Ovary (tissue), 9 donors: Measurements from ENCODE around the gene HS6ST3. TPM values are rescaled to one million over a fixed set of nuclear protein-coding genes. Genes with fewer than 3 reads are reported as not detected.

ENCODE experiments used
- DNase-seq, 5 donors: peaks; one replicate each; pipeline ENCODE4 v3.0.0-alpha.2; 2019 to 2020
- H3K27ac ChIP-seq, 2 donors: fragments of 200-600 bp; one replicate each; pipeline versions ENCODE4 v1.5.1 to v1.8.0; 2019 to 2022
- H3K27me3 ChIP-seq: fragments of 200-600 bp; one replicate; pipeline ENCODE4 v1.8.0; 2022
- H3K36me3 ChIP-seq: fragments of 200-600 bp; sonication (generic); one replicate; pipeline ENCODE4 v1.5.1; 2019
- H3K4me1 ChIP-seq: one replicate; pipeline ENCODE4 v1.8.1; 2013; ENCODE audit warnings: mild to moderate bottlenecking, moderate library complexity; ENCODE audit not compliant: insufficient read depth
- H3K4me3 ChIP-seq: fragments of 200-600 bp; sonication (generic); one replicate; pipeline ENCODE4 v1.5.1; 2017
- H3K9me3 ChIP-seq, 2 donors: fragments of 200-600 bp in 1 of 2; sonication (generic) in 1 of 2; one replicate each; pipeline versions ENCODE4 v1.5.1 to v1.8.1; 2013 to 2019; ENCODE audit warnings: mild to moderate bottlenecking in 1 of 2, moderate library complexity in 1 of 2
- EP300 ChIP-seq: sonication (generic); formaldehyde crosslinking; IDR thresholded peaks from one replicate; pipeline ENCODE4 v1.6.1; 2017; ENCODE audit warnings: antibody characterized with exemption
- POLR2A ChIP-seq: fragments of 450-650 bp; IDR thresholded peaks from one replicate; pipeline ENCODE4 v1.6.1; 2017; ENCODE audit warnings: antibody characterized with exemption, mild to moderate bottlenecking, moderate library complexity
- WGBS, 3 donors: extraction: QIAGEN DNeasy Blood & Tissue Kit in 1 of 3; methylation state at CpG; one replicate each; pipeline versions ENCODE4 v1.1.5 to v1.1.7; 2013 to 2017; 5-methylcytosine and 5-hydroxymethylcytosine counted together
- intact Hi-C, 4 donors: fragments of 100-400 bp; cut with DNase I; formaldehyde crosslinking; loops; one replicate each; pipeline versions ENCODE4 v1.11.0 to v1.15.1; 2022 to 2023
- polyA plus RNA-seq, 2 donors: library from polyadenylated mRNA; stranded (reverse); fragments of 200-250 nt in 1 of 2; fragments of 350-450 nt in 1 of 2; fragmentation: Illumina TruSeq in 1 of 2; extraction: RNeasy Lipid Tissue Mini Kit (QIAGEN cat#74804) in 1 of 2; gene quantifications; one replicate each; pipeline ENCODE4 v1.2.3, GENCODE V29; 2013 to 2014
- total RNA-seq, 7 donors: library from RNA; depleted of rRNA in 2 of 7; stranded (reverse); fragments of >200 nt in 2 of 7; fragmentation: NEBNext Ultra II Directional in 3 of 7; extraction: Animal tissue kit (Norgen Biotek cat#: 25700) in 3 of 7; gene quantifications; one replicate each; pipeline versions ENCODE4 v1.1.0 to v1.2.4, GENCODE V29; 2016 to 2023
- TF ChIP-seq, protein P1 (sequence below), 3 donors: fragments of 450-650 bp in 2 of 3; fragments of 200-600 bp in 1 of 3; IDR thresholded peaks; one replicate each; pipeline versions ENCODE4 v1.5.1 to v1.8.0; 2016 to 2022; ENCODE audit warnings: antibody characterized with exemption in 3 of 3, mild to moderate bottlenecking in 1 of 3
- donor health status: DM: no; HTN: no; CAD: no; lungs with moderate emphysema.
- donor health status: DM: no; HTN: no; CAD: no.
- donor health status: Bipolar disorder and iron deficiency.
- donor health status: DM: yes; HTN: yes; CAD: no.
- donor health status: DM: no; HTN: no; CAD: no.
- donor health status: DM: yes; HTN: yes; CAD: no.

The HS6ST3 gene
- total and polyA plus RNA-seq, 9 donors = 0.05 to 0.46 (median 0.19) TPM; not detected in 3

DNA sequence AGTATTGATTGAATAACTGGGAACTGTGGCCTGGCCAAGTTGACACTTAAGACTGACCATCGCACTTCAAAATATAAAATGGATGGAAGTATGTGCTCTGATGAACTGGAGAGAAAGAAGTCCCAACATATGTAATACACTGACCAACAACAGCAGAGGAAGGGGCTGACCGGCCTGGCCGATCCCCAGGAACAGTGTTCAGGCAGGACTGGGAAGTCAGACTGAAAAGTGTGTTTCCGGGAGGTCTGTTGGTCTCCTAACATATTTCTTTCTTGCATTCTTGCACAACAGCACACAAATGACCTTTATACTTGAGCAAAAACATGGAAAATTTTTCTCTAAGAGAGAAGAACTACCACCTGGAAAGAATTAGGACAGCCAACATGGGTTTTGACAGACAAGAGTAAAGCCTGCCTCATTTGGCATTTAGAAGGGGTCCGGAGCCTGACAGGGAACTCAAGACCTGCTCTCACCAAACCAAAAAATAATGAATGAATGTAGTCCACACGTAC, 606.5 kb downstream of the HS6ST3 start:
- intact Hi-C loops = no loop called here
- no peaks in the 10 kb centered on the region for H3K36me3 ChIP-seq
- no peaks in the 10 kb centered on the region for H3K9me3 ChIP-seq
- no peak for TF ChIP-seq EP300
- no peak for TF ChIP-seq POLR2A
- TF ChIP-seq, protein P1, sequence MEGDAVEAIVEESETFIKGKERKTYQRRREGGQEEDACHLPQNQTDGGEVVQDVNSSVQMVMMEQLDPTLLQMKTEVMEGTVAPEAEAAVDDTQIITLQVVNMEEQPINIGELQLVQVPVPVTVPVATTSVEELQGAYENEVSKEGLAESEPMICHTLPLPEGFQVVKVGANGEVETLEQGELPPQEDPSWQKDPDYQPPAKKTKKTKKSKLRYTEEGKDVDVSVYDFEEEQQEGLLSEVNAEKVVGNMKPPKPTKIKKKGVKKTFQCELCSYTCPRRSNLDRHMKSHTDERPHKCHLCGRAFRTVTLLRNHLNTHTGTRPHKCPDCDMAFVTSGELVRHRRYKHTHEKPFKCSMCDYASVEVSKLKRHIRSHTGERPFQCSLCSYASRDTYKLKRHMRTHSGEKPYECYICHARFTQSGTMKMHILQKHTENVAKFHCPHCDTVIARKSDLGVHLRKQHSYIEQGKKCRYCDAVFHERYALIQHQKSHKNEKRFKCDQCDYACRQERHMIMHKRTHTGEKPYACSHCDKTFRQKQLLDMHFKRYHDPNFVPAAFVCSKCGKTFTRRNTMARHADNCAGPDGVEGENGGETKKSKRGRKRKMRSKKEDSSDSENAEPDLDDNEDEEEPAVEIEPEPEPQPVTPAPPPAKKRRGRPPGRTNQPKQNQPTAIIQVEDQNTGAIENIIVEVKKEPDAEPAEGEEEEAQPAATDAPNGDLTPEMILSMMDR (IDR thresholded peaks at IDR 0.05) = no peak
- H3K27ac ChIP-seq = no peak overlapping the region
- H3K4me3 ChIP-seq = no peak overlapping the region
- no peaks in the 10 kb centered on the region for H3K4me1 ChIP-seq
- 74 to 79% (median 74%) methylated on average over 6 of the region's 6 CpGs for WGBS, 3 donors
- no peaks in the 10 kb centered on the region for H3K27me3 ChIP-seq
- no peak for DNase-seq

DNA sequence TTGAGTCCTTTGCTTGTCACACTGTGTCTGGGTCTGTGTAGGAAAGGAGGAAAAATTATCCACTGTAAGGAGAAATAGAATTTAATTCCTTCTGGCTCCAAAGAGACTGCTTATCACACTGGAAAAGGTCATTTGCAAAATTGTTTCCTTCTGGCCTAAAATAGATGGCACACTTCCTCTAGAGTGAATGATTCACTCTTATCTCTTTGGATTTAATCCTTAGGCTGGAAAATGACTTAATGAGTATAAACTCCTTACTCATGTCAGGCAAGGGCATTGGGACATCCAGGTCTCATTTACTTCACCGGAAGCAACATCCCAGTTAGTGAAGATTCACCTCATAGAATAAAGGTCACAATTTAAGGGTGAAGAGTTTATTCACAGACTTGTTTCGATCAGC, 610.8 kb downstream of the HS6ST3 start:
- no peak overlapping the region for H3K27ac ChIP-seq

DNA sequence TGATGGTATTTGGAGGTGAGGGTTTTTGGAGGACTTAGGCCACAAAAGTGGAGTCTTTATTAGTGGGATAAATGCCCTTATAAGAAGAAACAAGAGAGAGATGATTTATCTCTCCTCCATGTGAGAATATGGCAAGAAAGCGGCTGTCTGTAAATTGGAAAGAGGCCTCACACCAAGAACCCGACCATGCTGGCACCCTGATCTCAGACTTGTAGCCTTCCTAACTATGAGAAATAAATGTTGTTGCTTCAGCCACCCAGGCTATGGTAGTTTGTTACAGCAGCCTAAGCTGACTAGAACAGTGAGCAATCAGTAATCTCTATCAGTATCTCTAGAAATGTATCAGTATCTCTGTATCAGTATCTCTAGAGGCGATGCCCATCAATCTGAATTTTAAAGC, 617.2 kb downstream of the HS6ST3 start:
- intact Hi-C loops = no loop called here
- Histone ChIP-seq H3K4me1 (no peaks in the 10 kb centered on the region), H3K4me3 (no peak overlapping the region), H3K36me3 (no peaks in the 10 kb centered on the region), H3K27ac (no peak overlapping the region), H3K27me3 (no peaks in the 10 kb centered on the region), H3K9me3 (no peaks in the 10 kb centered on the region)
- 81 to 87% (median 85%) methylated on average over 3 of the region's 3 CpGs for WGBS, 3 donors
- DNase-seq = no peak
- TF ChIP-seq EP300 (no peak), POLR2A (no peak)

More for the DNA sequence above, 610.8 kb downstream of the HS6ST3 start:
- Histone ChIP-seq H3K27me3 (no peaks in the 10 kb centered on the region), H3K4me3 (no peak overlapping the region), H3K9me3 (no peaks in the 10 kb centered on the region), H3K36me3 (no peaks in the 10 kb centered on the region), H3K4me1 (no peaks in the 10 kb centered on the region)
- intact Hi-C loops = no loop called here
- no peak for DNase-seq
- no peak for TF ChIP-seq POLR2A
- TF ChIP-seq, protein P1 (IDR thresholded peaks at IDR 0.05) = no peak
- no peak for TF ChIP-seq EP300
- 45 to 53% (median 47%) methylated on average over 2 of the region's 2 CpGs for WGBS, 3 donors

DNA sequence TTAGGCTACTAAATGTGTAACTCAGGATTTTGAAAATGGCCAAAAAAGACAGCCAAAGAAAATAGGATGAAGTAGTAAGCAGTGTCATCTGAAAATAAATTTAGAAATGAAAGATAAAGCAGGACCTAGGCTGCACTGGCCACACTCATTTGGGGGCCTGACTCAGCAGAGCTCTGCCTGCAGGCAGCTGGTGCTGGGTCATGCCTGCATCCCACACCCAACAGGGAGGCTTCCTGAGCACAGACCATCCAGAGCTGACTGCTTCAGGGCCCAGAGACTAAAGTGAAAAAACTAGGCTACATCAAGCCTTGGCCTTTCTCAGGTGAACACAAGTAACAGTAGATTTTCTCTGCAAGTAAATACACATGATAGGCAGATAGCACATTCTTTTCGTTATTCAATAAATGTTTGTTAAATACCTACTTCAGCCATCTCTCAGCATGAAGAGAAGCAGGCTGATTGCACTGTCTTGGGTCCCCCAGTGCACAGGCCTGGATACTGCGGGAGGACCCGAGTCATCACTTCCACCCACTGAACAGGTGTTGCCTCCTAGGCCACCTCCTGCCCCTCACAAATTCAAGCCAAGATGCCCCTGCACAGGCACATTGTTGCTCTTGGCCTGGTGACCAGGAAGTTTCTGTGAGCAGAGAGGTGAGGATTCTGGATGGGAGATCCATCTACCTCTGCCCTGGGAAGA, 620.4 kb downstream of the HS6ST3 start:
- intact Hi-C loops = no loop called here
- TF ChIP-seq POLR2A (no peak), EP300 (no peak)
- TF ChIP-seq, protein P1 (IDR thresholded peaks at IDR 0.05) = no peak

DNA sequence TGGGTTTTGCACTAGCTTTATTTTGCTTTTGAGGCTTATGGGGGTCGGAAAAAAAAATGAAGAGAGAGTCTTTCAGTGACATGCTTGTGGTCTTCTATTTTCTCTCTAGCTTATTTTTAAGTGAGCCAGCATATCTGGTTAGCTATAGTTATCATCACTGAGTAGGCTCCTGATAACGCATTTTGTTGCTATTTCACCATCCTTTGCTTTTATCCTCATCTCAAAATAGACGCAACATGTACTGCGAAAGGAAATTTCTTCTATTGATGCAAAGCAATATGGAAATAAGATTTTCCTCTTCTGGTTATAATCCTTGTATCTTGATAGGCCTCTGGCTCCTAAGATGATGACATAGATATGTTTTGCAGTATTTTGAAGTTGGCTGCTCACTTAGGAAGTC, 630.5 kb downstream of the HS6ST3 start:
- Histone ChIP-seq H3K36me3 (no peaks in the 10 kb centered on the region), H3K9me3 (no peaks in the 10 kb centered on the region), H3K4me1 (no peaks in the 10 kb centered on the region), H3K27ac (no peak overlapping the region), H3K27me3 (no peaks in the 10 kb centered on the region), H3K4me3 (no peak overlapping the region)
- intact Hi-C loops = no loop called here
- WGBS, 3 donors = 76 to 89% (median 82%) methylated on average over 4 of the region's 4 CpGs
- TF ChIP-seq, protein P1 (IDR thresholded peaks at IDR 0.05) = no peak
- TF ChIP-seq POLR2A (no peak), EP300 (no peak)
- DNase-seq = no peak

More for the DNA sequence above, 620.4 kb downstream of the HS6ST3 start:
- no peaks in the 10 kb centered on the region for H3K36me3 ChIP-seq
- no peak for DNase-seq
- H3K4me1 ChIP-seq = no peaks in the 10 kb centered on the region
- WGBS, 3 donors = 77 to 84% (median 79%) methylated on average over 3 of the region's 3 CpGs
- no peaks in the 10 kb centered on the region for H3K27me3 ChIP-seq
- no peak overlapping the region for H3K4me3 ChIP-seq
- H3K27ac ChIP-seq = no peak overlapping the region
- no peaks in the 10 kb centered on the region for H3K9me3 ChIP-seq
